ENCODE measurements around the gene WIPF2.
A peak's percentile ranks its signal among the peaks of the same experiment; 100 is the strongest.

The WIPF2 gene

DNA sequence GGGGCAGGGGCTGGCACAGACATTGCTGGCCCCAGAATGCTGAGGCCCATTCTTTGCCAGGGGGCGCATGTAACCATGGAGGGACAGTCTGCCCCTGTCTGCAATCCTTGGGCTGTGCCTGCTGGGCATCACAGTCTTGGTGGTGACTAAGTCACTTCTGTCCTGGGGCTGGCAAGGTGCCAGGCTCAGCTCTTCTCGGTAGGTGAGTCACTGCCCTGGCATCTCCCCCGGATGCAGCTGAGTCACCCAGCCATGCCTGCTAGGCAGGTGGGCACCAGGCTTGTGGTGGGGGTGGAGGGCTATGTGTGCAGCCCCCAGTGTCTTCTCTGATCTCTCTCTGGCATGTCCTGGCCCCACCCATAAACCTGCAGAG is 95.5 kb downstream of the WIPF2 start:
- Histone ChIP-seq H3K4me1 (ENCODE audit: control insufficient read depth, insufficient read depth, low read length) (peaks cover 22% of the 10 kb centered on the region), H3K4me3 (ENCODE audit: low read depth, low read length) (no peak overlapping the region), H3K9me3 (ENCODE audit: control insufficient read depth, insufficient read depth, low read depth, low read length) (no peaks in the 10 kb centered on the region), H3K36me3 (ENCODE audit: control insufficient read depth in 2 of 2, insufficient read depth in 1 of 2, low read length in 2 of 2) (no peaks in the 10 kb centered on the region), H3K27ac (ENCODE audit: extremely low read depth, low read depth, low read length) (no peak overlapping the region)
- CTCF ChIA-PET = interaction anchor here (1.2 to 4.1 kb wide), 2 partner anchors 12 to 162 kb away, joined by 4 to 30 read pairs; no protein-coding TSS in a partner anchor
- POLR2A ChIA-PET = interaction anchor here (0.6 to 4.0 kb wide), 5 partner anchors 9 to 39 kb away, joined by 3 to 33 read pairs (median 3); no protein-coding TSS in a partner anchor
- no peak for TF ChIP-seq ZNF76 (tag by site-specific recombination; IDR thresholded peaks at IDR 0.05; ENCODE audit: borderline replicate concordance, low read depth)
- TF ChIP-seq, protein P1, sequence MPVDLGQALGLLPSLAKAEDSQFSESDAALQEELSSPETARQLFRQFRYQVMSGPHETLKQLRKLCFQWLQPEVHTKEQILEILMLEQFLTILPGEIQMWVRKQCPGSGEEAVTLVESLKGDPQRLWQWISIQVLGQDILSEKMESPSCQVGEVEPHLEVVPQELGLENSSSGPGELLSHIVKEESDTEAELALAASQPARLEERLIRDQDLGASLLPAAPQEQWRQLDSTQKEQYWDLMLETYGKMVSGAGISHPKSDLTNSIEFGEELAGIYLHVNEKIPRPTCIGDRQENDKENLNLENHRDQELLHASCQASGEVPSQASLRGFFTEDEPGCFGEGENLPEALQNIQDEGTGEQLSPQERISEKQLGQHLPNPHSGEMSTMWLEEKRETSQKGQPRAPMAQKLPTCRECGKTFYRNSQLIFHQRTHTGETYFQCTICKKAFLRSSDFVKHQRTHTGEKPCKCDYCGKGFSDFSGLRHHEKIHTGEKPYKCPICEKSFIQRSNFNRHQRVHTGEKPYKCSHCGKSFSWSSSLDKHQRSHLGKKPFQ (tag by site-specific recombination; IDR thresholded peaks at IDR 0.05) = no peak
- TF ChIP-seq, protein P2, sequence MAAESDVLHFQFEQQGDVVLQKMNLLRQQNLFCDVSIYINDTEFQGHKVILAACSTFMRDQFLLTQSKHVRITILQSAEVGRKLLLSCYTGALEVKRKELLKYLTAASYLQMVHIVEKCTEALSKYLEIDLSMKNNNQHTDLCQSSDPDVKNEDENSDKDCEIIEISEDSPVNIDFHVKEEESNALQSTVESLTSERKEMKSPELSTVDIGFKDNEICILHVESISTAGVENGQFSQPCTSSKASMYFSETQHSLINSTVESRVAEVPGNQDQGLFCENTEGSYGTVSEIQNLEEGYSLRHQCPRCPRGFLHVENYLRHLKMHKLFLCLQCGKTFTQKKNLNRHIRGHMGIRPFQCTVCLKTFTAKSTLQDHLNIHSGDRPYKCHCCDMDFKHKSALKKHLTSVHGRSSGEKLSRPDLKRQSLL (tag by site-specific recombination; IDR thresholded peaks at IDR 0.05) = no peak; the same call in 1 of the 2 replicates
- no peak for TF ChIP-seq ZNF266 (tag by site-specific recombination; IDR thresholded peaks at IDR 0.05; ENCODE audit: low read depth)
- TF ChIP-seq, protein P3, sequence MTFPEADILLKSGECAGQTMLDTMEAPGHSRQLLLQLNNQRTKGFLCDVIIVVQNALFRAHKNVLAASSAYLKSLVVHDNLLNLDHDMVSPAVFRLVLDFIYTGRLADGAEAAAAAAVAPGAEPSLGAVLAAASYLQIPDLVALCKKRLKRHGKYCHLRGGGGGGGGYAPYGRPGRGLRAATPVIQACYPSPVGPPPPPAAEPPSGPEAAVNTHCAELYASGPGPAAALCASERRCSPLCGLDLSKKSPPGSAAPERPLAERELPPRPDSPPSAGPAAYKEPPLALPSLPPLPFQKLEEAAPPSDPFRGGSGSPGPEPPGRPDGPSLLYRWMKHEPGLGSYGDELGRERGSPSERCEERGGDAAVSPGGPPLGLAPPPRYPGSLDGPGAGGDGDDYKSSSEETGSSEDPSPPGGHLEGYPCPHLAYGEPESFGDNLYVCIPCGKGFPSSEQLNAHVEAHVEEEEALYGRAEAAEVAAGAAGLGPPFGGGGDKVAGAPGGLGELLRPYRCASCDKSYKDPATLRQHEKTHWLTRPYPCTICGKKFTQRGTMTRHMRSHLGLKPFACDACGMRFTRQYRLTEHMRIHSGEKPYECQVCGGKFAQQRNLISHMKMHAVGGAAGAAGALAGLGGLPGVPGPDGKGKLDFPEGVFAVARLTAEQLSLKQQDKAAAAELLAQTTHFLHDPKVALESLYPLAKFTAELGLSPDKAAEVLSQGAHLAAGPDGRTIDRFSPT (tag by site-specific recombination; IDR thresholded peaks at IDR 0.05) = peak; percentile 92
- no peak; the same call in 1 of the 2 replicates for TF ChIP-seq BCL11B (tag by site-specific recombination; IDR thresholded peaks at IDR 0.05; ENCODE audit: low read depth)
- TF ChIP-seq PRDM1 (tag by site-specific recombination; IDR thresholded peaks at IDR 0.05) = no peak
- TF ChIP-seq ZNF473 (tag by site-specific recombination; IDR thresholded peaks at IDR 0.05) = 0 out of 2 replicates have a peak, but pooled peaks have one; percentile 54
- no peak for TF ChIP-seq MYNN (tag by site-specific recombination; IDR thresholded peaks at IDR 0.05; ENCODE audit: borderline replicate concordance)
- no peak for TF ChIP-seq ZNF792 (tag by site-specific recombination; IDR thresholded peaks at IDR 0.05)
- TF ChIP-seq ZNF114 (tag by site-specific recombination; IDR thresholded peaks at IDR 0.05) = no peak
- TF ChIP-seq, protein P4, sequence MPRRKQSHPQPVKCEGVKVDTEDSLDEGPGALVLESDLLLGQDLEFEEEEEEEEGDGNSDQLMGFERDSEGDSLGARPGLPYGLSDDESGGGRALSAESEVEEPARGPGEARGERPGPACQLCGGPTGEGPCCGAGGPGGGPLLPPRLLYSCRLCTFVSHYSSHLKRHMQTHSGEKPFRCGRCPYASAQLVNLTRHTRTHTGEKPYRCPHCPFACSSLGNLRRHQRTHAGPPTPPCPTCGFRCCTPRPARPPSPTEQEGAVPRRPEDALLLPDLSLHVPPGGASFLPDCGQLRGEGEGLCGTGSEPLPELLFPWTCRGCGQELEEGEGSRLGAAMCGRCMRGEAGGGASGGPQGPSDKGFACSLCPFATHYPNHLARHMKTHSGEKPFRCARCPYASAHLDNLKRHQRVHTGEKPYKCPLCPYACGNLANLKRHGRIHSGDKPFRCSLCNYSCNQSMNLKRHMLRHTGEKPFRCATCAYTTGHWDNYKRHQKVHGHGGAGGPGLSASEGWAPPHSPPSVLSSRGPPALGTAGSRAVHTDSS (tag by site-specific recombination; IDR thresholded peaks at IDR 0.05) = no peak; the same call in 1 of the 2 replicates
- TF ChIP-seq ZNF140 (tag by site-specific recombination; IDR thresholded peaks at IDR 0.05) = no peak
- TF ChIP-seq, protein P5, sequence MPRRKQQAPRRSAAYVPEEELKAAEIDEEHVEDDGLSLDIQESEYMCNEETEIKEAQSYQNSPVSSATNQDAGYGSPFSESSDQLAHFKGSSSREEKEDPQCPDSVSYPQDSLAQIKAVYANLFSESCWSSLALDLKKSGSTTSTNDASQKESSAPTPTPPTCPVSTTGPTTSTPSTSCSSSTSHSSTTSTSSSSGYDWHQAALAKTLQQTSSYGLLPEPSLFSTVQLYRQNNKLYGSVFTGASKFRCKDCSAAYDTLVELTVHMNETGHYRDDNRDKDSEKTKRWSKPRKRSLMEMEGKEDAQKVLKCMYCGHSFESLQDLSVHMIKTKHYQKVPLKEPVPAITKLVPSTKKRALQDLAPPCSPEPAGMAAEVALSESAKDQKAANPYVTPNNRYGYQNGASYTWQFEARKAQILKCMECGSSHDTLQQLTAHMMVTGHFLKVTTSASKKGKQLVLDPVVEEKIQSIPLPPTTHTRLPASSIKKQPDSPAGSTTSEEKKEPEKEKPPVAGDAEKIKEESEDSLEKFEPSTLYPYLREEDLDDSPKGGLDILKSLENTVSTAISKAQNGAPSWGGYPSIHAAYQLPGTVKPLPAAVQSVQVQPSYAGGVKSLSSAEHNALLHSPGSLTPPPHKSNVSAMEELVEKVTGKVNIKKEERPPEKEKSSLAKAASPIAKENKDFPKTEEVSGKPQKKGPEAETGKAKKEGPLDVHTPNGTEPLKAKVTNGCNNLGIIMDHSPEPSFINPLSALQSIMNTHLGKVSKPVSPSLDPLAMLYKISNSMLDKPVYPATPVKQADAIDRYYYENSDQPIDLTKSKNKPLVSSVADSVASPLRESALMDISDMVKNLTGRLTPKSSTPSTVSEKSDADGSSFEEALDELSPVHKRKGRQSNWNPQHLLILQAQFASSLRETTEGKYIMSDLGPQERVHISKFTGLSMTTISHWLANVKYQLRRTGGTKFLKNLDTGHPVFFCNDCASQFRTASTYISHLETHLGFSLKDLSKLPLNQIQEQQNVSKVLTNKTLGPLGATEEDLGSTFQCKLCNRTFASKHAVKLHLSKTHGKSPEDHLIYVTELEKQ (tag by site-specific recombination; IDR thresholded peaks at IDR 0.05; ENCODE audit: borderline replicate concordance) = peak; percentile 76; the same call in 1 of the 2 replicates
- no peak; the same call in 1 of the 2 replicates for TF ChIP-seq ZNF501 (tag by site-specific recombination; IDR thresholded peaks at IDR 0.05)
- TF ChIP-seq TRIM28 (IDR thresholded peaks at IDR 0.05; ENCODE audit: borderline replicate concordance, low read length) = no peak
- TF ChIP-seq, protein P6, sequence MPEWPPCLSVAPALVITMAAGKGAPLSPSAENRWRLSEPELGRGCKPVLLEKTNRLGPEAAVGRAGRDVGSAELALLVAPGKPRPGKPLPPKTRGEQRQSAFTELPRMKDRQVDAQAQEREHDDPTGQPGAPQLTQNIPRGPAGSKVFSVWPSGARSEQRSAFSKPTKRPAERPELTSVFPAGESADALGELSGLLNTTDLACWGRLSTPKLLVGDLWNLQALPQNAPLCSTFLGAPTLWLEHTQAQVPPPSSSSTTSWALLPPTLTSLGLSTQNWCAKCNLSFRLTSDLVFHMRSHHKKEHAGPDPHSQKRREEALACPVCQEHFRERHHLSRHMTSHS (tag by site-specific recombination; IDR thresholded peaks at IDR 0.05) = no peak
- TF ChIP-seq ZNF555 (tag by site-specific recombination; conservative IDR thresholded peaks at IDR 0.05) = no peak
- no peak for TF ChIP-seq ZNF169 (tag by site-specific recombination; IDR thresholded peaks at IDR 0.05)
- no peak for TF ChIP-seq KLF1 (tag by site-specific recombination; IDR thresholded peaks at IDR 0.05)
- TF ChIP-seq, protein P7, sequence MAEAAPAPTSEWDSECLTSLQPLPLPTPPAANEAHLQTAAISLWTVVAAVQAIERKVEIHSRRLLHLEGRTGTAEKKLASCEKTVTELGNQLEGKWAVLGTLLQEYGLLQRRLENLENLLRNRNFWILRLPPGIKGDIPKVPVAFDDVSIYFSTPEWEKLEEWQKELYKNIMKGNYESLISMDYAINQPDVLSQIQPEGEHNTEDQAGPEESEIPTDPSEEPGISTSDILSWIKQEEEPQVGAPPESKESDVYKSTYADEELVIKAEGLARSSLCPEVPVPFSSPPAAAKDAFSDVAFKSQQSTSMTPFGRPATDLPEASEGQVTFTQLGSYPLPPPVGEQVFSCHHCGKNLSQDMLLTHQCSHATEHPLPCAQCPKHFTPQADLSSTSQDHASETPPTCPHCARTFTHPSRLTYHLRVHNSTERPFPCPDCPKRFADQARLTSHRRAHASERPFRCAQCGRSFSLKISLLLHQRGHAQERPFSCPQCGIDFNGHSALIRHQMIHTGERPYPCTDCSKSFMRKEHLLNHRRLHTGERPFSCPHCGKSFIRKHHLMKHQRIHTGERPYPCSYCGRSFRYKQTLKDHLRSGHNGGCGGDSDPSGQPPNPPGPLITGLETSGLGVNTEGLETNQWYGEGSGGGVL (tag by site-specific recombination; IDR thresholded peaks at IDR 0.05) = peak; percentile 24
- TF ChIP-seq ZBTB1 (tag by site-specific recombination; IDR thresholded peaks at IDR 0.05) = 0 out of 2 replicates have a peak, but pooled peaks have one; percentile 48
- TF ChIP-seq ZBTB17 (tag by site-specific recombination; IDR thresholded peaks at IDR 0.05) = peak; percentile 82
- TF ChIP-seq ZNF354C (tag by site-specific recombination; IDR thresholded peaks at IDR 0.05; ENCODE audit: borderline replicate concordance, low read depth) = no peak
- TF ChIP-seq ZNF350 (tag by site-specific recombination; IDR thresholded peaks at IDR 0.05) = no peak
